Activated CD4-positive, alpha-beta T cell treated with anti-CD3 and anti-CD28 coated beads for 1 hour (primary cell): Measurements from ENCODE around the gene KITLG.
"Not testable (repeated sequence)": the region's sequence is repeated elsewhere in the genome, so short reads cannot be mapped to it uniquely, and the experiment has no call there.

Experiments used
- DNase-seq: peaks from one replicate; pipeline ENCODE4 v3.0.0-alpha.2; 2020

The KITLG gene

GRCh38 chr12:88472775-88473174 is 107.5 kb downstream of the KITLG start:
- DNase-seq: no peak

DNA sequence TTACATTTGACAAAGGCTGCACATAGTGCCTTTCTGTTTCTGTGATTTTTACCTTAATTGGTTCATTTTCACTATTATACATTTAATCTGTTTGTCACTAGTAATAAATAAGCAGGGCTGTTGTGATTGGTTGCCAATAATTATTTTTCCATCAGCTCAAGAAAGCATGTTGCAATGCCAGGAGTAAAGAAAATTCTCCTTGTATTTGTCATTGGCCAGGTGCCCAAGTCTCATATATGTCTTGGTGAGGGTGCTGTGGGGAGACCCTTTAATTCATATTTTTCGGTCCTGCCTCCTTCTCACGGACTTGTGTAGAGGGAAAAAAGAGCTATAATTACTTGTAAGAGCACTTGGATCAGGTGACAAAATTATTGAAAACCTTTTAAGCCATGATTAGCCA is 108.0 kb downstream of the KITLG start:
- no peak for DNase-seq

- no peak for DNase-seq
These were observed 108.8 kb downstream of the KITLG start for GRCh38 chr12:88471331-88472045.

- no peak for DNase-seq
These were observed 111.1 kb downstream of the KITLG start for GRCh38 chr12:88469154-88469553.

- no peak for DNase-seq
These were observed 111.7 kb downstream of the KITLG start for GRCh38 chr12:88468581-88468980.

DNA sequence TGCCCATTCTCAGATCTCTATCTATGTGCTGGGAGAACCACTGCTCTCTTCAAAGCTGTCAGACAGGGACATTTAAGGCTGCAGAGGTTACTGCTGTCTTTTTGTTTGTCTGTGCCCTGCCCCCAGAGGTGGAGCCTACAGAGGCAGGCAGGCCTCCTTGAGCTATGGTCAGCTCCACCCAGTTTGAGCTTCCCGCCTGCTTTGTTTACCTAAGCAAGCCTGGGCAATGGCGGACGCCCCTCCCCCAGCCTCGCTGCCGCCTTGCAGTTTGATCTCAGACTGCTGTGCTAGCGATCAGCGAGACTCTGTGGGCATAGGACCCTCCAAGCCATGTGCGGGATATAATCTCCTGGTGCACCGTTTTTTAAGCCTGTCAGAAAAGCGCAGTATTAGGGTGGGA is 113.6 kb downstream of the KITLG start:
- not testable (repeated sequence) for DNase-seq

DNA sequence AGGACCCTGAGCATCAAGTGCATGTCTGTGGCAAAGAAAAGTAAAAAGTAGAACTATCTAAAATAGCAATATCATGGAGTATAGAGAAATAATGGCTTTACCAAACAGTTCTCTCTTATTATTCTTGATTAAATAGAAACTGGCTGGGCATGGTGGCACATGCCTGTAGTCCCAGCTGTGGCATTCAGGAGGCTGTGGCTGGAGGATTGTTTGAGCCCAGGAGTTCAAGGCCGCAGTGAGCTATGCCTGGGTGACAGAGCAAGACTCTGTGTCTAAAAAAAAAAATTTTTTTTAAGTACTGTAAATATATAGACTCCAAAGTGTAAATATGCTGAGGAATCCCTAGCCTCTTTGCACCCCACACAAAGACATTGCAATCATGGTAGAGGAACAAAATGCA is 121.9 kb downstream of the KITLG start:
- no peak for DNase-seq

DNA sequence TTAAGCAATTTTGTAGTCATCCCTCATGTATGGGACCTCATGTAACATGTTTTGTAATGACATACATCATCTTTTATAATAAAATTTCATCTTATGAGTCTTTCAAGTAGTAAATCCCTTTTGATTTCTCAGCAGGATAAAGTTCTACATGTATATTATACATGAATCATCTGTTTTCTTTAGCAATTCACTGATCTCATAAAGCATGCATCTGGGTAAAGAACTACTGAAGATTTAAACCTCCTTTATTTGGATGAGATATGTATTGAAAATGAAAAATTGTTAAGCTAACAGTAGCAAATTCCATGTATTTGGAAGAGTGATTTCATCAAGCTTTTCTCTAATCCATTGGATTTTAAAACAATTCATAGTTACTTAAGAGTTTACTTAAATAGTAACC is 126.9 kb downstream of the KITLG start:
- DNase-seq: no peak

DNA sequence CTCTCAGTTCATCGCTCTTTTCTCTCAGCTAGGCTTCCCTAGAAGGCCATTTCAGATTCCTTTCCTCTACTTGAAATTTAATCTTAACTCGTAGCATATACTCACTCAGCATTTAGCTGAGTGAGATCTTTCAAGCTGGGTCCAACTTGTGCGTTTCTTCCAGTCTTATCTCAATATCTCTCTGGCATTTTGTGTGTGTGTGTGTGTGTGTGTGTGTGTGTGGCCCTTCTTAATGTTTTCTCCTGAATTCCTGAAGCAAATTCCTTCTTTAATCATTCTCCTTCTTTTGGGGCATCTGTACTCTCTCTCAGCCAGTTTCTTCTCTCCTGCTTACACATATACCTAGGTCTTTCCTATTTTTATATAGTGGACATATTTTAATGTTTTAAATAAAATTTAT is 129.1 kb downstream of the KITLG start:
- no peak for DNase-seq

DNA sequence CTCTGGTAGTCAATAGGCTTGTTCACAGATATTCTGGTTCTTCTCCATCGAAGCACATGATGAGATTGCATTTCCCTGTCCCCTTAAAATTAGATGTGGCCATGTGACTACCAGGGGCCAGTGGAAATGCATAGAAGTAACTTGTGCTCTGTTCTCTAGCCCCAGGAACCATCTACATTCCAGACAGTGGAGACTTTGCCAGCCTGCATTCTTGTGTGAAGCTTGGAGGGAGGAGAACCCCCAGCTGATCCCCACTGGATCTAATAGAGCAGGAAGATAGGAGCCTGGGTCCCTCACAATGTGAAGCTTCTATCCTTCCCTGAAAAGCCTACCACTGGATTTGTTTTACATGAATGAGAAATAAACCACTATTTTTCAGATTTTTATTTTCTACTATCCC is 130.1 kb downstream of the KITLG start:
- no peak for DNase-seq

DNA sequence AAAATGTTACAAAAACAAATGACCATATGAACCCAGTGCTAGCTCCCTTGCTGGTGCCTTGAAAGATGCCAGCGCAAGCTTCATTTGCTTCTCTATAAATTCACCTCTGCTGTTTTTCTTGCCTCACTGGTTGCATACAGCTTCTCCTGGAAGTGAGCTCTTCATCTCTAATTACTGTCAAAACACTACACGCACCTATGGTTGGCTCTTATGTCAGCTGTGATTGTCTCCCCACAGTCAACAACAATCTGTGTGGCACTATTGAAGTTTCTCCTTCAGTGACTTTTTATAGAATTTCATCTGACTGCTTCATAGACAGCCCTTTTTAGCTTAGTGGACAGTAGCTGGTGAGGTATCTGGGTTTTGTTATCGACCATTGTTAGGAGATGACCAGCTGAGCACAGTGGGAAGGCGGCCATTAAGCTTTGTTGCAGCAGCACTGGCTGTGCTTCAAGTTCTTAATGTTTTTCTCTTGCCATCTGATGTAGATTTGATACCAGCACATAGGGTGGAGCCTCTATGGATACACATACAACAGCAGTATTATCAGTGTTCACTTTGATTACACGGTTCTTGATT is 131.8 kb downstream of the KITLG start:
- no peak for DNase-seq

- DNase-seq: no peak
These were observed 134.4 kb downstream of the KITLG start for GRCh38 chr12:88445705-88446394.

- DNase-seq: no peak
These were observed 135.8 kb downstream of the KITLG start for GRCh38 chr12:88444481-88444880.
